ENCODE results near the gene HBZ.

HBZ gene

DNA sequence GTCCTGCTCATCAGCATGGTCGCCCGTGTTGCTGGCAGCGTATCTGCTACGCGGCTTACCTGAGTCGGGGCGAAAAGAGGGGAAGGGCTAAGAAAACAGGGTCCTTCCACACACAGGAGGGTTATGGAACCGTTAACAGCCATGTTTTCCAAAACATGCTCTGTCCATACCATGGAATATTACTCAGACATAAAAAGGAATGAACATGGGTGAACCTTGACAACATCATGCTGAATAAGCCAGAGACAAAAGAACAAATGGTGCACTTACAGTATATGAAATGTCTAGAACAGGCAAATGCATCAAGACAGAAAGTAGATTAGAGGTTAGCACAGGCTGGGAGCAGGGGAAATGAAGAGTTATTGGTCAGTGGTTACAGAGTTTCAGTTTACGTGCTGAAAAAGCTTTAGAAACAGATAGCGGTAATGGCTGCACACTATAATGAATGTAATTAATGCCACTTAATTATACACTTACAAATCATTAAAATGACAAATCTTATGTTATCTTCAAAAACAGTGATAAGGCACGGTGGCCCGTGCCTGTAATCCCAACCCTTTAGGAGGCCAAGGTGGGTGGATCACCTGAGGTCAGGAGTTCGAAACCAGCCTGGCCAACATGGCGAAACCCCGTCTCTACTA lies 21.8 kb upstream of the HBZ start:
- DNase-seq (ENCODE audit: low spot score) = no peak
- H3K27ac ChIP-seq = no peak overlapping the region
- CTCF ChIA-PET = interaction anchor here (0.6 to 0.8 kb wide), 2 partner anchors 8 to 24 kb away, joined by 3 read pairs; no protein-coding TSS in a partner anchor
- POLR2A ChIA-PET (ENCODE audit: low non-redundant PET) = no interaction called here
- TF ChIP-seq, protein P1, sequence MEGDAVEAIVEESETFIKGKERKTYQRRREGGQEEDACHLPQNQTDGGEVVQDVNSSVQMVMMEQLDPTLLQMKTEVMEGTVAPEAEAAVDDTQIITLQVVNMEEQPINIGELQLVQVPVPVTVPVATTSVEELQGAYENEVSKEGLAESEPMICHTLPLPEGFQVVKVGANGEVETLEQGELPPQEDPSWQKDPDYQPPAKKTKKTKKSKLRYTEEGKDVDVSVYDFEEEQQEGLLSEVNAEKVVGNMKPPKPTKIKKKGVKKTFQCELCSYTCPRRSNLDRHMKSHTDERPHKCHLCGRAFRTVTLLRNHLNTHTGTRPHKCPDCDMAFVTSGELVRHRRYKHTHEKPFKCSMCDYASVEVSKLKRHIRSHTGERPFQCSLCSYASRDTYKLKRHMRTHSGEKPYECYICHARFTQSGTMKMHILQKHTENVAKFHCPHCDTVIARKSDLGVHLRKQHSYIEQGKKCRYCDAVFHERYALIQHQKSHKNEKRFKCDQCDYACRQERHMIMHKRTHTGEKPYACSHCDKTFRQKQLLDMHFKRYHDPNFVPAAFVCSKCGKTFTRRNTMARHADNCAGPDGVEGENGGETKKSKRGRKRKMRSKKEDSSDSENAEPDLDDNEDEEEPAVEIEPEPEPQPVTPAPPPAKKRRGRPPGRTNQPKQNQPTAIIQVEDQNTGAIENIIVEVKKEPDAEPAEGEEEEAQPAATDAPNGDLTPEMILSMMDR (conservative IDR thresholded peaks at IDR 0.05; ENCODE audit: low read depth) = no peak

DNA sequence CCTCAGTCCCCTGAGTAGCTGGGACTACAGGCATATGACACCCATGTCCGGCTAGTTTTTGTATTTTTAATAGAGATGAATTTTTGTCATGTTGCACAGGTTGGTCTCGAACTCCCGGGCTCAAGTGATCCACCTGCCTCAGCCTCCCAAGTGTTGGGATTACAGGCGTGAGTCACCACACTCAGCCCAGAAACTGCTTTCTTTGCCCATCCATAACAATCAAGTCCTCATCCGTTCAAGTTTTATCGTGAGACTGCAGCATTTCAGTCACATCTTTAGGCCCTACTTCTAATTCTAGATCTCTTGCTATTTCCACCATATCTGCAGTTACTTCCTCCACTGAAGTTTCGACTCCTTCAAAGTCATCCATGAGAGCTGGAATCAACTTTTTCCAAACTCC lies 20.3 kb upstream of the HBZ start:
- DNase-seq (ENCODE audit: low spot score) = no peak
- no peak overlapping the region for H3K27ac ChIP-seq
- ChIA-PET CTCF (interaction anchor here (0.6 kb wide), 2 partner anchors 24 to 36 kb away, joined by 3 read pairs; no protein-coding TSS in a partner anchor), POLR2A (ENCODE audit: low non-redundant PET) (interaction anchor here (0.6 kb wide), 1 partner anchor 36 kb away, joined by 3 read pairs; no protein-coding TSS in a partner anchor)
- TF ChIP-seq, protein P1 (conservative IDR thresholded peaks at IDR 0.05; ENCODE audit: low read depth) = no peak

DNA sequence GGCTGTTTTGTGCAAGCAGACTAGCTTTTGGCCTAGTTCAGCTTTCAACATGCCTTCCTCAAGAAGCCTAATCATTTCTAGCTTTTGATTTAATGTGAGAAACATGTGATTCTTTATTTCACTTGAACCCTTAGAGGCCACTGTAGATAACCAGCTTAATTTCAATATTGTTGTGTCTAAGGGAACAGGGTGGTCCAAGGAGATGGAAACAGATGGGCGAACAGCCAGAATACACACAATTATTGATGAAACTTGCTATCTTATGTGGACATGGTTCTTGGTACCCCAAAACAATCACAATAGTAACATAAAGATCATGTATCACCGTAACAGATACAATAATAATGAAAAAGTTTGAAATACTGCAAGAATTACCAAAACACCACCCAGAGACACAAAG lies 18.7 kb upstream of the HBZ start:
- H3K27ac ChIP-seq = no peak overlapping the region
- TF ChIP-seq, protein P1 (conservative IDR thresholded peaks at IDR 0.05; ENCODE audit: low read depth) = no peak
- ChIA-PET POLR2A (ENCODE audit: low non-redundant PET) (interaction anchor here (0.8 kb wide), 1 partner anchor 14 kb away, joined by 6 read pairs; no protein-coding TSS in a partner anchor), CTCF (interaction anchor here (0.6 to 1.8 kb wide), 4 partner anchors 8 to 184 kb away, joined by 3 to 4 read pairs (median 4); no protein-coding TSS in a partner anchor)
- no peak for DNase-seq (ENCODE audit: low spot score)

DNA sequence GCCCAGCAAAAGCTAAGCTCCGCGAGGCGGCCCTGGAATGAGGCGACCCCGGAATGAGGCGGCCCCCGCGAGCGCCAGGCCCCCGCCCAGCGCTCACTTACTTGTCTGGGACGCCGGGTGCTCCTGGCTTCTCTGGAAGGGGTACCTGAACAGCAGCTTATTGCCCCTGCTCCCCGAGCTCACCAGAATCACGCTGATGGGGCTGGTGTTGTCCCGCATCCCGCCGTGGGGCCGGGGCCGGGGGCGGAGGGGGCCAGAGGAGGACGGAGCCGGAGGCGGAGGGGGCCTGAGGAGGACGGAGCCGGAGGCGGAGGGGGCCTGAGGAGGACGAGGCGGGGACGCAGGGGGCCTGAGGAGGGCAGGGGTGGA lies 14.4 kb upstream of the HBZ start:
- CTCF ChIA-PET = interaction anchor here (0.6 to 0.7 kb wide), 2 partner anchors 11 to 224 kb away, joined by 3 to 5 read pairs; no protein-coding TSS in a partner anchor
- H3K27ac ChIP-seq = peak overlapping the region; percentile 84
- POLR2A ChIA-PET (ENCODE audit: low non-redundant PET) = interaction anchor here (0.5 kb wide), 1 partner anchor 31 kb away, joined by 4 read pairs; no protein-coding TSS in a partner anchor
- TF ChIP-seq, protein P1 (conservative IDR thresholded peaks at IDR 0.05; ENCODE audit: low read depth) = no peak
- DNase-seq (ENCODE audit: low spot score) = peak; percentile 27

DNA sequence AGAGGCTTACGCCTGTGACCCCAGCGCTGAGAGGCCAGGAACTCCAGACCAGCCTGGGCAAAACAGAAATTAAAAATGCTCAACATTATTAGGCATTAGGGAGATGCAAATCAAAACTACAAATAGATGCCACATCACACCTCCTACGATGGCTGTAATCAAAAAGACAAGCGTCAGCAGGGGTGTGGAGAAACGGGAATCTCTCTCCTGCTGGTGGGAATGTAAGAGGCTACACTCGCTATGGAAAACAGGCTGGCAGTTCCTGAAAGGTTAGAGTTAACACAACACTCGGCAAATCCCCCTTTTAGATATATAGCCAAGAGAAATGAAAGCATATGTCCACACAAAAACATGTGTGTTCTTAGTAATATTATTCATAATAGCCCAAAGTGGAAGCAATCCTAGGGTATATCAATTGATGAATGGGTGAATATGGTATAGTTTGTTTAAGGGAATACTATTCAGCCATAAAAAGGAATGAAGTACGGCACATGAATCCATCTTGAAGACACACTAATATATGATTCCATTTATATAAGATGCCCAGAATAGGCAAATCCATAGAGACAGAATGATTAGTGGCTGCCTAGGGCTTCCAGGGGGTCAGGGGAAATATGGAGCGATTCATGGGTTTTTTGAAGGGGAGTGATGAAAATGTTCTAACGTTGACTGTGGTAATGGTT lies 12.1 kb upstream of the HBZ start:
- CTCF ChIA-PET = no interaction called here
- no peak for DNase-seq (ENCODE audit: low spot score)
- TF ChIP-seq, protein P1 (conservative IDR thresholded peaks at IDR 0.05; ENCODE audit: low read depth) = no peak
- no peak overlapping the region for H3K27ac ChIP-seq
- POLR2A ChIA-PET (ENCODE audit: low non-redundant PET) = no interaction called here

DNA sequence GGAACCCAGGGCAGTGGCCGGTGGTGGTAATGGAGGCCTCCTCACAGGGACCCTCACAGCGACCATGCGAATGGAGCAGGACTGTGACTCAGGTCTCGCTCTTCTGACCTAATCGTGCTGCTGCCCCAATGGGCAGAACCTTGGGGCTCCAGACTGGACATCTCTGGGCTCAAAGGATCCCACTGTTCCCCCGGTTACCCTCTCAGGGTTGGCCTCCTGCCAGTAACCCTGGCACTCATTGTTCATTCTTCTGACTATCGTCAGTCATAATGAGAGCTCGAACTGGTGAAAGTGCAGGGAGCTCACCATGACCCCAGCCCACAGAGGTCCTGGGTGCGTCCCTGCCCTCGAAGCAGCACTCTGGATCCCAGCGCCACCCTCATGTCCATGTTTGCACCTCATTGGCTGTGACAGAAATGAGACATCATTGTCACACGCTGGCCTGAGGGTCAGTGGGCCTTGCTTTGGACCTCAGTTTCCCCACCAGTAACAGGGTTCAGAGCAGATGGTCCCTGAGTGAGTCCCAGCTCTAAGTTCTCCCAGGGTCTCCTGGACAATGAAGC lies 10.0 kb upstream of the HBZ start:
- TF ChIP-seq, protein P1 (conservative IDR thresholded peaks at IDR 0.05; ENCODE audit: low read depth) = no peak
- H3K27ac ChIP-seq = no peak overlapping the region
- DNase-seq (ENCODE audit: low spot score) = no peak
- ChIA-PET CTCF (no interaction called here), POLR2A (ENCODE audit: low non-redundant PET) (no interaction called here)

Measured in RWPE1 (cell line).